Progenitor cell of endocrine pancreas (in vitro differentiated cells): Measurements from ENCODE around the gene MOB3C. TPM values are rescaled to one million over a fixed set of nuclear protein-coding genes. Genes with fewer than 3 reads are reported as not detected.

ENCODE experiments used
- DNase-seq: peaks from one replicate; pipeline ENCODE4 v3.0.0; 2021; ENCODE audit warnings: low spot score; ENCODE audit not compliant: unreplicated experiment
- H3K27ac Mint-ChIP-seq: 2 replicates; pipeline ENCODE4 v1.8.0; 2021; ENCODE audit warnings: mild to moderate bottlenecking, moderate library complexity, mixed read lengths
- H3K27me3 Mint-ChIP-seq: 2 replicates; pipeline ENCODE4 v1.8.0; 2021; ENCODE audit warnings: mixed read lengths
- H3K36me3 Mint-ChIP-seq: 2 replicates; pipeline ENCODE4 v1.8.0; 2022; ENCODE audit warnings: mixed read lengths; ENCODE audit not compliant: insufficient read depth
- H3K4me1 Mint-ChIP-seq: 2 replicates; pipeline ENCODE4 v1.8.0; 2021; ENCODE audit warnings: low read depth, mixed read lengths
- H3K4me3 Mint-ChIP-seq: 2 replicates; pipeline ENCODE4 v1.8.0; 2021; ENCODE audit warnings: low read depth, mild to moderate bottlenecking, moderate library complexity, mixed read lengths
- H3K9me3 Mint-ChIP-seq: 2 replicates; pipeline ENCODE4 v1.8.0; 2021; ENCODE audit warnings: low read depth, mixed read lengths
- total RNA-seq: library from RNA; stranded (reverse); gene quantifications from 2 replicates; pipeline ENCODE4 v1.2.1, GENCODE V29; 2021
- TF ChIP-seq, protein P1 (sequence below): fragments of 200-600 bp; sonication (generic); IDR thresholded peaks from one replicate; pipeline ENCODE4 v1.5.0; 2021; ENCODE audit warnings: antibody characterized with exemption, mild to moderate bottlenecking; ENCODE audit not compliant: unreplicated experiment

Gene MOB3C
- total RNA-seq, 1 donor from 2014 or later, result 5.5 TPM

DNA sequence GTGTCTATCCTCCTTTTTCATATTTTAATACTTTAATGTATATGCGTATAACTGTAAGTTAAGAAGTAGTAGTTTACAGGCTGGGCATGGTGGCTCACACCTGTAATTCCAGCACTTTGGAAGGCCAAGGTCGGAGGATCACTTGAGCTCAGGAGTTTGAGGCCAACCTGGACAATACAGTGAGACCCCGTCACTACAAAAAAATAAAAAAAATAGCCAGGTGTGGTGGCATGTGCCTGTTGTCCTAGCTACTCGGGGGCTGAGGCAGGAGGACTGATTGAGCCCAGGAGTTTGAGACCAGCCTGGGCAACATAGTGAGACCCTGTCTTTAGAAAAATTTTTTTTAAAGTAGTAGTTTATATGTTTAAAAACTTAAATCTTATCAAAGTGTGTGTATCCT lies 29.2 kb upstream of the MOB3C start:
- Mint-ChIP-seq H3K27ac (no peak overlapping the region), H3K4me3 (no peak overlapping the region), H3K36me3 (peaks cover 42% of the 10 kb centered on the region), H3K4me1 (no peaks in the 10 kb centered on the region), H3K9me3 (peaks cover 6% of the 10 kb centered on the region), H3K27me3 (no peaks in the 10 kb centered on the region)
- TF ChIP-seq, protein P1, sequence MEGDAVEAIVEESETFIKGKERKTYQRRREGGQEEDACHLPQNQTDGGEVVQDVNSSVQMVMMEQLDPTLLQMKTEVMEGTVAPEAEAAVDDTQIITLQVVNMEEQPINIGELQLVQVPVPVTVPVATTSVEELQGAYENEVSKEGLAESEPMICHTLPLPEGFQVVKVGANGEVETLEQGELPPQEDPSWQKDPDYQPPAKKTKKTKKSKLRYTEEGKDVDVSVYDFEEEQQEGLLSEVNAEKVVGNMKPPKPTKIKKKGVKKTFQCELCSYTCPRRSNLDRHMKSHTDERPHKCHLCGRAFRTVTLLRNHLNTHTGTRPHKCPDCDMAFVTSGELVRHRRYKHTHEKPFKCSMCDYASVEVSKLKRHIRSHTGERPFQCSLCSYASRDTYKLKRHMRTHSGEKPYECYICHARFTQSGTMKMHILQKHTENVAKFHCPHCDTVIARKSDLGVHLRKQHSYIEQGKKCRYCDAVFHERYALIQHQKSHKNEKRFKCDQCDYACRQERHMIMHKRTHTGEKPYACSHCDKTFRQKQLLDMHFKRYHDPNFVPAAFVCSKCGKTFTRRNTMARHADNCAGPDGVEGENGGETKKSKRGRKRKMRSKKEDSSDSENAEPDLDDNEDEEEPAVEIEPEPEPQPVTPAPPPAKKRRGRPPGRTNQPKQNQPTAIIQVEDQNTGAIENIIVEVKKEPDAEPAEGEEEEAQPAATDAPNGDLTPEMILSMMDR, result no peak
- DNase-seq, result no peak

DNA sequence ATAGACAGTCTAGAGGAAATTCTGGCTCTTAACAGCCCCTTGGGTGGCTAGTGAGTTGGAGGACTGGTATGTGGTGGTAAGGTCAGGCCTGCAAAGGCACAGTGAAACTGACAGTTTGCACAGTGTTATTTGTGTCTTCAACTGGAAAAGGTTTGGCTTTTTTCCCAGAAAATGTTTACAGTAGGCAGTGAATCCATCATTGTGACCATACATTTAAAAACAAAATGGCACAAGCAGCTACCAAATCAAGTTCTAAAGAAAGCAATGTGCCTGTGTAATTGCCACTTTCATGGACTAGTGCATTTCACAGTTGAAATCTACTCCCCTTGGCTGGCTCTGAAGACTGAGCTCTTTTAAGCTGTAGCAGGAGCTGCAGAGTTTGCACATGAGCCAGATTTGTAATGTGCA lies 26.8 kb upstream of the MOB3C start:
- DNase-seq, result no peak
- TF ChIP-seq, protein P1, result no peak
- Mint-ChIP-seq H3K4me1 (peaks cover 14% of the 10 kb centered on the region), H3K9me3 (no peaks in the 10 kb centered on the region), H3K36me3 (peaks cover 26% of the 10 kb centered on the region), H3K27ac (no peak overlapping the region), H3K4me3 (no peak overlapping the region), H3K27me3 (no peaks in the 10 kb centered on the region)

DNA sequence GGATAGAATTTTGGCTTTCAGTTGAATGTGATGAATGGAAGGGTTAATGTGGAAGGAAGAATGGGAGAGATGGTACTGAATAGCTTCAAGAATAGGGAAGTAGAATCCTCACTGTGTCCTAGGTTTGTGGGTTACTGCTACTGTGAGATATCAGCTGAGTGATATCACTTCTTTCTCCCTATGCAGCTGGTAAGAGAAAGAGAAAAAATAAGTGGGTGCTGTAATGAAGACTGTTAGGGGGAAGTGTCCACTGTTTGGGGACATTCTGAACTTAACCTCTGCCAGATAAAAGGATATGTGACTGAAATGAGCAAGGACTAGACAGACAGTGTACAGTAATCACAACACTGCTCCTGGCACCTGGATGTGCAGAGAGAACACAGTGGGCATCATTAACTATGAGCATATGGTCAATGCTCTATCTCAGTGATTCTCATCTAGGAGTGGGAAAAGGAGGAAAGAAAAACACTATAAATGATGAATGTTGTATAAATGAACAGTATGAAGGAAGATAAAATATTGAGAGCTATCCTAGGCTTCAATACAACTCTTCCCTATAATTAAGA lies 25.6 kb upstream of the MOB3C start:
- Mint-ChIP-seq H3K9me3 (no peaks in the 10 kb centered on the region), H3K27ac (no peak overlapping the region)
- TF ChIP-seq, protein P1, result no peak

DNA sequence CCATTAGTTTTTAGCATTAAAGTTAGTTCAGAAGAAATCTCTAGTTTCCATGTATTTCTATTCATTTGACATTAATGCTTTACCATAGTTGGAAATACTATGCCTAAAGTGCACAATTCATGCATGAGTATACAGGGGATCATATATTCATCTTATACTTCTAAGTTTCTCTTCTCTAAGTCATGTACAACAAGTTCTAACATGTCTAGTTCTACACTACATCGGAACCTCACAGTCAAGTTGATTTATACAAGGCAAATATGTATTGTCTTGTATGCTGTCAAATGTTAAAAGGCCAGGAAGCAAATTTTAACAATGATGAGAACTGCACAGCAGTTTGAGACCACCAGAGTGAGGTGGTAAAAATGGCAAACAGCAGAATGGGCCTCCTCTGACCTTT lies 22.9 kb upstream of the MOB3C start:
- Mint-ChIP-seq H3K9me3 (no peaks in the 10 kb centered on the region), H3K4me3 (no peak overlapping the region), H3K27ac (no peak overlapping the region), H3K4me1 (peaks cover 14% of the 10 kb centered on the region), H3K36me3 (peaks cover 18% of the 10 kb centered on the region), H3K27me3 (no peaks in the 10 kb centered on the region)
- TF ChIP-seq, protein P1, result no peak
- DNase-seq, result no peak

More for the DNA sequence above, 25.6 kb upstream of the MOB3C start:
- Mint-ChIP-seq H3K36me3 (peaks cover 22% of the 10 kb centered on the region), H3K27me3 (no peaks in the 10 kb centered on the region), H3K4me1 (peaks cover 14% of the 10 kb centered on the region), H3K4me3 (no peak overlapping the region)
- no peak for DNase-seq

DNA sequence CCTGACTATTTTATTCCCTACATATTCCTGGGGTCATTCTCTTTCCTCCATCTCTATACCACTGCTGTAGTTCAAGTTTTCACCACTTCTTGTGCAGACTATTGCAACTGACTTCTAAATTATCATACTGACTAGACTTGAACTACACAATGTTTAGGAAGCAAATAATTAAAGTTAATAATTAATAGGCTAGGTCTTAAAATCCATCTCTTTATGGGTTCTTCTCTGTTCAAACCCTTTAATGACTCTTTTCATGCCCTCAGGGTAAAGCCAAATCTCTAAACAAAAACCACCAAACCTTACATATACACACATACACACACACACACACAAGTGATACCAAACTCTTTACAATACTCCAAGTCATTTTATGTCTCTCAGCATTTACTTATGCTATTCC lies 22.3 kb upstream of the MOB3C start:
- peaks cover 18% of the 10 kb centered on the region for H3K36me3 Mint-ChIP-seq
- no peak overlapping the region for H3K27ac Mint-ChIP-seq
- H3K9me3 Mint-ChIP-seq, result no peaks in the 10 kb centered on the region
- no peaks in the 10 kb centered on the region for H3K27me3 Mint-ChIP-seq
- peaks cover 14% of the 10 kb centered on the region for H3K4me1 Mint-ChIP-seq
- no peak for DNase-seq
- H3K4me3 Mint-ChIP-seq, result no peak overlapping the region
- TF ChIP-seq, protein P1, result no peak
